ENCODE results near the gene IFNLR1. TPM values are rescaled to one million over a fixed set of nuclear protein-coding genes. Genes with fewer than 3 reads are reported as not detected.
A peak's percentile ranks its signal among the peaks of the same experiment; 100 is the strongest.

IFNLR1 gene
- total RNA-seq, 1 experiment from 2014 or later: 11.7 TPM

GRCh38 chr1:24206083-24206464 lies 19.0 kb upstream of the IFNLR1 start:
- DNase-seq (ENCODE audit: low read depth): no peak

GRCh38 chr1:24205345-24206082 lies 18.4 kb upstream of the IFNLR1 start:
- no peak for DNase-seq (ENCODE audit: low read depth)

- no peak for DNase-seq (ENCODE audit: low read depth)
These were observed 17.0 kb upstream of the IFNLR1 start for GRCh38 chr1:24204116-24204515.

GRCh38 chr1:24203404-24203803 lies 16.3 kb upstream of the IFNLR1 start:
- no peak for DNase-seq (ENCODE audit: low read depth)

- DNase-seq (ENCODE audit: low read depth): no peak
These were observed 15.9 kb upstream of the IFNLR1 start for GRCh38 chr1:24202987-24203386.

GRCh38 chr1:24202556-24202955 lies 15.5 kb upstream of the IFNLR1 start:
- DNase-seq (ENCODE audit: low read depth): no peak

GRCh38 chr1:24201941-24202440 lies 14.9 kb upstream of the IFNLR1 start:
- DNase-seq (ENCODE audit: low read depth): peak; percentile 94

- DNase-seq (ENCODE audit: low read depth): peak; percentile 65
These were observed 12.3 kb upstream of the IFNLR1 start for GRCh38 chr1:24199291-24199900.

- DNase-seq (ENCODE audit: low read depth): no peak
These were observed 11.7 kb upstream of the IFNLR1 start for GRCh38 chr1:24198766-24199165.

GRCh38 chr1:24195874-24196273 lies 8.8 kb upstream of the IFNLR1 start:
- DNase-seq (ENCODE audit: low read depth): no peak

- DNase-seq (ENCODE audit: low read depth): no peak
These were observed 8.0 kb upstream of the IFNLR1 start for GRCh38 chr1:24195136-24195535.

- DNase-seq (ENCODE audit: low read depth): peak; percentile 69
These were observed 6.0 kb upstream of the IFNLR1 start for GRCh38 chr1:24193046-24193445.

- peak; percentile 93 for DNase-seq (ENCODE audit: low read depth)
These were observed 4.8 kb upstream of the IFNLR1 start for GRCh38 chr1:24191860-24192259.

GRCh38 chr1:24190983-24191461 lies 3.9 kb upstream of the IFNLR1 start:
- peak; percentile 100 for DNase-seq (ENCODE audit: low read depth)

GRCh38 chr1:24189528-24189927 lies 2.4 kb upstream of the IFNLR1 start:
- DNase-seq (ENCODE audit: low read depth): peak; percentile 36

GRCh38 chr1:24186711-24186992 lies 437 bp downstream of the IFNLR1 start:
- DNase-seq (ENCODE audit: low read depth): no peak

- DNase-seq (ENCODE audit: low read depth): peak; percentile 52
These were observed 918 bp downstream of the IFNLR1 start for GRCh38 chr1:24186031-24186710.

- DNase-seq (ENCODE audit: low read depth): no peak
These were observed 2.0 kb downstream of the IFNLR1 start for GRCh38 chr1:24185076-24185475.

- no peak for DNase-seq (ENCODE audit: low read depth)
These were observed 5.0 kb downstream of the IFNLR1 start for GRCh38 chr1:24182061-24182460.

GRCh38 chr1:24181619-24182018 lies 5.5 kb downstream of the IFNLR1 start:
- no peak for DNase-seq (ENCODE audit: low read depth)

- DNase-seq (ENCODE audit: low read depth): no peak
These were observed 6.4 kb downstream of the IFNLR1 start for GRCh38 chr1:24180676-24181075.

GRCh38 chr1:24179251-24179840 lies 7.7 kb downstream of the IFNLR1 start:
- DNase-seq (ENCODE audit: low read depth): no peak

- DNase-seq (ENCODE audit: low read depth): no peak
These were observed 8.7 kb downstream of the IFNLR1 start for GRCh38 chr1:24178407-24178806.

All from RPMI7951 (cell line).